Measurements from ENCODE around the gene CCL23. TPM values are rescaled to one million over a fixed set of nuclear protein-coding genes. Genes with fewer than 3 reads are reported as not detected.

The CCL23 gene
- total and polyA plus RNA-seq, 12 donors, result 1.9 to 25.7 (median 6.9) TPM

- no peaks in the 10 kb centered on the region for H3K4me1 ChIP-seq (replicated peaks in 1 of 2)
- 80 to 92% (median 89%) methylated on average over 3 of the region's 3 CpGs for WGBS, 4 donors
- no peak for DNase-seq
Observed at GRCh38 chr17:35982409-35983191, 35.2 kb downstream of the CCL23 start.

GRCh38 chr17:35981908-35982330, 35.9 kb downstream of the CCL23 start:
- Histone ChIP-seq H3K9me3 (replicated peaks in 1 of 3) (no peaks in the 10 kb centered on the region), H3K4me3 (no peak overlapping the region), H3K27ac (no peak overlapping the region), H3K36me3 (replicated peaks in 1 of 2) (no peaks in the 10 kb centered on the region), H3K27me3 (no peaks in the 10 kb centered on the region), H3K4me1 (replicated peaks in 1 of 2) (no peaks in the 10 kb centered on the region)
- 67 to 78% (median 71%) methylated on average over 4 of the region's 4 CpGs for WGBS, 4 donors
- DNase-seq, result no peak
- intact Hi-C loops (cut with DNase I), result loop anchor here in 1 of 2 donors (5.0 kb wide), 1 partner anchor 160 kb away; no protein-coding TSS in a partner anchor
- TF ChIP-seq CTCF (IDR thresholded peaks at IDR 0.05) (no peak), POLR2A (IDR thresholded peaks at IDR 0.05) (no peak)

More at GRCh38 chr17:35982409-35983191, 35.2 kb downstream of the CCL23 start:
- TF ChIP-seq CTCF (IDR thresholded peaks at IDR 0.05) (no peak), POLR2A (IDR thresholded peaks at IDR 0.05) (no peak)
- H3K36me3 ChIP-seq (replicated peaks in 1 of 2), result no peaks in the 10 kb centered on the region
- no peaks in the 10 kb centered on the region for H3K9me3 ChIP-seq (replicated peaks in 1 of 3)
- H3K4me3 ChIP-seq, result no peak overlapping the region
- H3K27ac ChIP-seq, result no peak overlapping the region
- H3K27me3 ChIP-seq, result no peaks in the 10 kb centered on the region
- intact Hi-C loops (cut with DNase I), result loop anchor here in 1 of 2 donors (5.0 kb wide), 1 partner anchor 160 kb away; no protein-coding TSS in a partner anchor

- WGBS, 4 donors, result 90 to 92% (median 92%) methylated on average over 12 of the region's 12 CpGs
Observed at GRCh38 chr17:35981246-35981645, 36.5 kb downstream of the CCL23 start, which contains the start of gene CCL16. Gene CCL16, minus strand, starts transcription at chr17:35981497. Its CDS starts 77 bp downstream, at chr17:35981420.

More at GRCh38 chr17:35981246-35981645, 36.5 kb downstream of the CCL23 start, which contains the start of gene CCL16:
- Histone ChIP-seq H3K9me3 (replicated peaks in 1 of 3) (no peaks in the 10 kb centered on the region), H3K4me3 (no peak within 1 kb of the TSS), H3K27me3 (no peaks in the 10 kb centered on the region), H3K4me1 (replicated peaks in 1 of 2) (no peaks in the 10 kb centered on the region), H3K36me3 (replicated peaks in 1 of 2) (no peaks in the 10 kb centered on the region), H3K27ac (no peak within 1 kb of the TSS)
- TF ChIP-seq POLR2A (IDR thresholded peaks at IDR 0.05), result no peak
- TF ChIP-seq CTCF (IDR thresholded peaks at IDR 0.05), result no peak
- no peak for DNase-seq
- intact Hi-C loops (cut with DNase I), result loop anchor here in 1 of 2 donors (5.0 kb wide), 1 partner anchor 161 kb away; no protein-coding TSS in a partner anchor

Measured in adrenal gland (tissue), 12 donors.